LNCAP (cell line): ENCODE measurements around the gene KCNT2.

Experiments
- TF ChIP-seq, protein P1 (sequence below): fragments of 450-650 bp; IDR thresholded peaks from 2 replicates; pipeline ENCODE4 v1.5.1; 2017; ENCODE audit warnings: mild to moderate bottlenecking

KCNT2 gene

GRCh38 chr1:196401891-196402290, 206.3 kb downstream of the KCNT2 start:
- TF ChIP-seq, protein P1, sequence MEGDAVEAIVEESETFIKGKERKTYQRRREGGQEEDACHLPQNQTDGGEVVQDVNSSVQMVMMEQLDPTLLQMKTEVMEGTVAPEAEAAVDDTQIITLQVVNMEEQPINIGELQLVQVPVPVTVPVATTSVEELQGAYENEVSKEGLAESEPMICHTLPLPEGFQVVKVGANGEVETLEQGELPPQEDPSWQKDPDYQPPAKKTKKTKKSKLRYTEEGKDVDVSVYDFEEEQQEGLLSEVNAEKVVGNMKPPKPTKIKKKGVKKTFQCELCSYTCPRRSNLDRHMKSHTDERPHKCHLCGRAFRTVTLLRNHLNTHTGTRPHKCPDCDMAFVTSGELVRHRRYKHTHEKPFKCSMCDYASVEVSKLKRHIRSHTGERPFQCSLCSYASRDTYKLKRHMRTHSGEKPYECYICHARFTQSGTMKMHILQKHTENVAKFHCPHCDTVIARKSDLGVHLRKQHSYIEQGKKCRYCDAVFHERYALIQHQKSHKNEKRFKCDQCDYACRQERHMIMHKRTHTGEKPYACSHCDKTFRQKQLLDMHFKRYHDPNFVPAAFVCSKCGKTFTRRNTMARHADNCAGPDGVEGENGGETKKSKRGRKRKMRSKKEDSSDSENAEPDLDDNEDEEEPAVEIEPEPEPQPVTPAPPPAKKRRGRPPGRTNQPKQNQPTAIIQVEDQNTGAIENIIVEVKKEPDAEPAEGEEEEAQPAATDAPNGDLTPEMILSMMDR = no peak

DNA sequence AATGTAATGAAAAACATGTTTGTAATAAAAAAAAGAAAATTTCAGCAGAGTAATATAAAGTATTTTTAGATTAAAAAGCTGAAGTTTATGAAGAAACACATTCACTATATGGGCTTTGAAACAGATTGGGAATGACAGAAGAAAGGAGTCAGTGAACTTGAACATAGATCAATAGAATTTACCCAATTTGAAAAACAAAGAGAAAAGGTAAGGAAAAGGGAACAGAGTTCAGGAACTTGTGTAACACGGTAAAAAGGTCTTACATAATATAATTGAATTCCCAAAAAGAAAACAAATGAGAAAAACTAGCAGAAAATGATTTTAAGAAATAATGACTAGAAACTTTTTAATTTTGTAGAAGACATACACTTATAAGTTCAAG, 206.8 kb downstream of the KCNT2 start:
- TF ChIP-seq, protein P1 = no peak

- TF ChIP-seq, protein P1 = no peak
Measured at GRCh38 chr1:196400478-196401451, 207.5 kb downstream of the KCNT2 start.

- TF ChIP-seq, protein P1 = no peak
Measured at GRCh38 chr1:196399713-196400112, 208.5 kb downstream of the KCNT2 start.

DNA sequence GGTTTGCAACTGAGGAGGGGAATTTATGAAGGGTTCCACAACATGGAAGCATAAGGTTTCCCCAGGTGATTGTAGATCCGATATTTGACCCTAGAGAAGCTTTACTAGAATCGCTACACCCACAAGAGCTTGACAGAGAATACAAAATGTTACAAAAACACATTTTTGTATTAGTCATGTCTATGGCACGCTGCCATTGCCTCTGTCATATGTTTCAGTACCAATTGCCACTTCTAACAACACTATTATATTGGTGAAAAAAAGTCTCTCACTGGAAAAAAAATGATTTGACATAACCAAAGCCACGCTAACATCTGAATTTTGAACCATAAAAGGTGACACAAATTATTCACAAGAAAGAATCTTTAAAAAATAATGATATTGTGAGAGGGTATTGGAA, 214.5 kb downstream of the KCNT2 start:
- TF ChIP-seq, protein P1 = no peak

- TF ChIP-seq, protein P1 = no peak
Measured at GRCh38 chr1:196393282-196393681, 215.0 kb downstream of the KCNT2 start.

DNA sequence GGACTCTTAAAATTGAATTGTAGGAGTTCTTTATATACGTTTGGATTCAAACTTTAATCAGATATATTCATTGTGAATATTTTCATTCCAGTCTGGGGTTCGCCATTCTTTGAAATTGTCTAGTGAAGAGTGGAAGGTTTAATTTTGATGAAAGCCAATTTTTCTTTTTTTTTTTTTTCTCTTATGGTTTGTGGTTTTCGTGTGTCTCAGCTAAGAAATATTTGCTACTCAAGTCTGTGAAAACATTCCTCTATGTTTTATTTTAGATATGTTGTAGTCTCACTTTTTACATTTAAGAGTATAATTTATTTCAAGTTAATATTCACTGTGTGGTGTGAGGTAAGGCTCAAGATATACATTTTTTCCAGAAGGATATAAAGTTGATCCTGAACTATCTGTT, 220.5 kb downstream of the KCNT2 start:
- TF ChIP-seq, protein P1 = no peak
